HG03196 (cell line): ENCODE results near the gene CNBD2.
A peak's percentile ranks its signal among the peaks of the same experiment; 100 is the strongest.
"Not testable (repeated sequence)": the region's sequence is repeated elsewhere in the genome, so short reads cannot be mapped to it uniquely, and the experiment has no call there.

ENCODE experiments used
- ATAC-seq: cut with Tn5 transposase; IDR thresholded peaks from one replicate; pipeline ENCODE4 v1.9.1; 2021; ENCODE audit not compliant: unreplicated experiment

CNBD2 gene

DNA sequence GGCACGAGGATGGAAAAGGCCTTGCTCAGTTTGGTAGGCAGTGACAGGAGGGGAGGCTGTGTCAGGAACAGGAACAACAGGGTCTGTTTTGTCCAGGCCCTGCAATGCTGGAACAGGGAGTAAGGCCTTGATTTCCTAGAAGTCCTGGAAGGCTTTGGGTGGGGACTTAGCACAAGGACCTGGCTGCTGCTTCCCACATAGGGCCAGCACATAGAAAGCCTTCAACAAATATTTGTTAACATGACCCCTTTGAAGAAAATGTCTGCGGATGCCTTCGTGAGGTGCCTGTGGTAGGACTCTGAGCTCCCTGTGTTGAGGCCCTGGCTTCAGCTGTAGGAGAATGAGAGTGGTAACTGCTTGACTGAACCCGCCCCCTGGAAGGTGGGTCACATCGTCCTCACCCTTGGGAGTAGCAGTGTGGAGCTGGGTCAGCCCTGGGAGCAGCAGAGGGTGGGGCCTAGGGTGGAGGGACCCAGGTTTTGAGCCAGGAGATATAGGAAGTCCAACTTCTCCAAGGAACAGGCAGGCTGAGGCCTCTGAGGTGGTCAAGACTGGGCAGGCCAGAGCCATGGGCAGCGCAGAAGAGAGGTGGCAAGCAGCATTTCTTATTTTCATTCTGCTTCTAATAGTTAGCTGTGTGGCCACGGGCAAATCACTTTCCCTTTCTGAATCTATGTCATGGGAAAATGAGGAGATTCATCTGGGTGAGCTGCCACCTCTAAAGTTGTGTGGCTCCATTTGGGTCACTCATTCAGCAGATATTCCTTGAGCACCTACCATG is 50.0 kb downstream of the CNBD2 start:
- ATAC-seq = no peak

- ATAC-seq = not testable (repeated sequence)
These were observed 57.7 kb downstream of the CNBD2 start for GRCh38 chr20:36026131-36026530.

- no peak for ATAC-seq
These were observed 59.9 kb downstream of the CNBD2 start for GRCh38 chr20:36028106-36028808.

DNA sequence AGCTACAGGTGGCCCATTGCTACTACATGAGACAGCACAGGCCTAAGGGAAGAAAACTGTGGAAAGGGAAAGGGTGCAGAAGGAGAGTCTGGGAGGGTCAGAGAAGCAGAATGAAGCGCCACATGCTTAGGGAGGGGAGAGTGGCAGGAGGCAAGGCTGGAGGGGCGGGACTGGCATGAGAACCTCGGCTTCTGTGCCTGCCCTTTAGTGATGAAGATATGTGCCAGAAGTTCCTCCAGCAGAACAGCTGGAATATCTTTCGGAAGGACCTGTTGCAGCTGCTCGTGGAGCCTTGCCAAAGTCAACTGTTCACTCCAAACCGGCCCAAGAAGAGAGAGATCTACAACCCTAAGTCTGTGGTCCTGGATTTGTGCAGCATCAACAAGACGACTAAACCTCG is 61.8 kb downstream of the CNBD2 start:
- ATAC-seq = no peak

GRCh38 chr20:36031806-36032205 is 63.4 kb downstream of the CNBD2 start:
- ATAC-seq = no peak

- ATAC-seq = no peak
These were observed 66.5 kb downstream of the CNBD2 start for GRCh38 chr20:36034875-36035274.

DNA sequence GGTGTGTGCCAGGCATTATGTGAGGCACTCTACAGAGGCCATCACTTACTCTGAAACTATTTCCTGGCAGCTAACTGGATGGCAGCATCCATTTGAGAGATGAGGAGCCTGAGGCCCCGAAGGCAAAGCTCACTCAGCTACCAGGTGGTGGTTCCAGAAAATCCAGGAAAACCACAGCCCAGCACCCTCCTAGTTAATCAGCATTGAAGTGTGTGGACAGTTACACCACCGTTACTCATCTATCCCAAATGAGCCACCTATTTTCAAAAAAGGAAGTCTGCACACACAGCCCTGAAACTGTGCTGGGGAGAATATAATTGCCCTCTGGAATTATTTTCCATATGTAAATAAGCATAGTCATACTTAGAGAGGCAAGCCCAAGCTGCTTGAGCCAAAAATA is 67.4 kb downstream of the CNBD2 start:
- ATAC-seq = no peak

GRCh38 chr20:36036688-36037087 is 68.3 kb downstream of the CNBD2 start:
- ATAC-seq = no peak

GRCh38 chr20:36040571-36040970 is 72.2 kb downstream of the CNBD2 start:
- ATAC-seq = no peak

- ATAC-seq = no peak
These were observed 75.1 kb downstream of the CNBD2 start for GRCh38 chr20:36043441-36043840.

- no peak for ATAC-seq
These were observed 75.6 kb downstream of the CNBD2 start for GRCh38 chr20:36043892-36044515.

- no peak for ATAC-seq
These were observed 77.0 kb downstream of the CNBD2 start for GRCh38 chr20:36045373-36045714.

GRCh38 chr20:36046073-36046798 is 77.8 kb downstream of the CNBD2 start:
- not testable (repeated sequence) for ATAC-seq

- not testable (repeated sequence) for ATAC-seq
These were observed 81.0 kb downstream of the CNBD2 start for GRCh38 chr20:36049408-36049807.

- ATAC-seq = peak; percentile 86
These were observed 82.3 kb downstream of the CNBD2 start for GRCh38 chr20:36050436-36051317.

- ATAC-seq = no peak
These were observed 83.1 kb downstream of the CNBD2 start for GRCh38 chr20:36051318-36052116.

DNA sequence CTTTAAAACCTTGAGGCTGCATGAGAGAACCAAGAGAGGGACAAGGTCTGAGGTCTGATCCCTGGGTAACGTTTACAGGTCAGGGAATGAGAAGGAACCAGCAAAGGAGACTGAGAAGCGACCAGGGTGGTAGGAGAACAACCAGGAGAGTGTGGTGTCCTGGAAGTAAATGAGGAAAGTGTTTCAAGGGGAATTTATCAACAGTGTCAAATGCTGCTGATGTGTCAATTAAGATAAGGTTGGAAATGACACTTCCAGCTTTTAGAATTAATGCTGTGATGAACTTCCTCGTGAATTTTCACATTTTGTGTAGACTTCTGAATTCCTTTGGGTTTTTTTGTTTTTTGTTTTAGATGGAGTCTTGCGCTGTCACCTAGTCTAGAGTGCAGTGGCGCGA is 83.7 kb downstream of the CNBD2 start:
- no peak for ATAC-seq

GRCh38 chr20:36053863-36054518 is 85.6 kb downstream of the CNBD2 start:
- not testable (repeated sequence) for ATAC-seq

DNA sequence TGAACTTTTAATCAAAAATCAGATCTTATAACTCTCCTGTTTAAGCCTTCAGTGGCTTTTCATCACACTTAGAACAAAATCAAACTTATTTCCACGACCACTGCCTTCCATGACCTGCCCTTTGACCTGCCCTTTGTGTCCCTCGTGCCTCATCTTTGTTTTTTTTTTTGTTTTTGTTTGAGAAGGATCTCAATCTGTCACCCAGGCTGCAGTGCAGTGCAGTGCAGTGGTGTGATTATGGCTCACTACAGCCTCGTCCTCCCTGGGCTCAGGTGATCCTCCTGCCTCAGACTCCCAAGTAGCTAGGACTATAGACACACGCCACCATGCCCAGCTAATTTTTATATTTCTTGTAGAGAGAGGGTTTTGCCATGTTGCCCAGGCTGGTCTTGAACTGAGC is 86.8 kb downstream of the CNBD2 start:
- ATAC-seq = no peak
